22Rv1 (cell line): ENCODE results near the gene SPATA6L.

Experiments used
- H3K27ac ChIP-seq: fragments of 450-650 bp; 2 replicates; pipeline ENCODE4 v1.5.1; 2017
- ZFX ChIP-seq: fragments of 450-650 bp; IDR thresholded peaks from 2 replicates; pipeline ENCODE4 v1.6.1; 2017; ENCODE audit warnings: antibody characterized with exemption, borderline replicate concordance
- TF ChIP-seq, protein P1 (sequence below): fragments of 450-650 bp; IDR thresholded peaks from 2 replicates; pipeline ENCODE4 v1.5.1; 2017; ENCODE audit warnings: mild to moderate bottlenecking

The SPATA6L gene

DNA sequence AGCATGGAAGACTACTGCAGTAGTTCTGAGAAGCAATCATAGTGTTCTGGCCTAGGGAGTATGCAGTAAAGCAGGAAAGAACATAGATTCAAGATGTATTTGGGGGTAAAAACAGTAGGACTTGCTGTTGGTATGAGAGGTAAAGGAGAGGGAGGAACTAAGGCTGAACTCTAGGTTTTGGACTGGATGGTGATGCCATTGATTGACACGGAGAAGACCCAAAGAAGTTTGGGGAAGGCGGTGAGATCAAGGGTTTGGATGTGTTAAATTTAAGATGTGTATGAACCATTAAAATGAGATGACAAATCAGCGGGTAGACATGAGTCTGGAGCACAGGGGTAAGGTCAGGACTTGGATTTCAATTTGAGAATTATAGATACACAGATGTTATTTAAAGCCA lies 11.1 kb upstream of the SPATA6L start:
- TF ChIP-seq, protein P1, sequence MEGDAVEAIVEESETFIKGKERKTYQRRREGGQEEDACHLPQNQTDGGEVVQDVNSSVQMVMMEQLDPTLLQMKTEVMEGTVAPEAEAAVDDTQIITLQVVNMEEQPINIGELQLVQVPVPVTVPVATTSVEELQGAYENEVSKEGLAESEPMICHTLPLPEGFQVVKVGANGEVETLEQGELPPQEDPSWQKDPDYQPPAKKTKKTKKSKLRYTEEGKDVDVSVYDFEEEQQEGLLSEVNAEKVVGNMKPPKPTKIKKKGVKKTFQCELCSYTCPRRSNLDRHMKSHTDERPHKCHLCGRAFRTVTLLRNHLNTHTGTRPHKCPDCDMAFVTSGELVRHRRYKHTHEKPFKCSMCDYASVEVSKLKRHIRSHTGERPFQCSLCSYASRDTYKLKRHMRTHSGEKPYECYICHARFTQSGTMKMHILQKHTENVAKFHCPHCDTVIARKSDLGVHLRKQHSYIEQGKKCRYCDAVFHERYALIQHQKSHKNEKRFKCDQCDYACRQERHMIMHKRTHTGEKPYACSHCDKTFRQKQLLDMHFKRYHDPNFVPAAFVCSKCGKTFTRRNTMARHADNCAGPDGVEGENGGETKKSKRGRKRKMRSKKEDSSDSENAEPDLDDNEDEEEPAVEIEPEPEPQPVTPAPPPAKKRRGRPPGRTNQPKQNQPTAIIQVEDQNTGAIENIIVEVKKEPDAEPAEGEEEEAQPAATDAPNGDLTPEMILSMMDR = no peak
- no peak for TF ChIP-seq ZFX
- peak overlapping the region; percentile 99 for H3K27ac ChIP-seq

DNA sequence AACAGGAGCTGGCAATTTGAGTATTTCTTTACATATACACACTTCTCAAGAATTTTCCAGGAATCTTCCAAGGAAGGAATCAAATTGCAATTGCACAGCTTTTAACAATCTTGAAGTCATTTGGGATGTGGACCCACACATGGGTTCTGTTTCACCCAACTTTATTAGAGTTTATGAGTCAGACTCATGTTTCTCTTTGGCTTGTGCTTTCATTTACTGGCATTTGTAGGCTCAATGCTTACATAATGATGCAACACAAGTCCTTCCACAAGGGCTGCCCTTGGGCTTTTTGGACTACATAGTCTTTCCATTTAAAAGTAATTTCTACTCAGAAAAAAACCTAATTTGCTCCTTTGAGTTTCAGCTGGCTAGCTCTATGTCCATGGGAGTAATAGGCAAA lies 8.5 kb upstream of the SPATA6L start:
- H3K27ac ChIP-seq = no peak overlapping the region
- TF ChIP-seq ZFX = no peak
- TF ChIP-seq, protein P1 = no peak

DNA sequence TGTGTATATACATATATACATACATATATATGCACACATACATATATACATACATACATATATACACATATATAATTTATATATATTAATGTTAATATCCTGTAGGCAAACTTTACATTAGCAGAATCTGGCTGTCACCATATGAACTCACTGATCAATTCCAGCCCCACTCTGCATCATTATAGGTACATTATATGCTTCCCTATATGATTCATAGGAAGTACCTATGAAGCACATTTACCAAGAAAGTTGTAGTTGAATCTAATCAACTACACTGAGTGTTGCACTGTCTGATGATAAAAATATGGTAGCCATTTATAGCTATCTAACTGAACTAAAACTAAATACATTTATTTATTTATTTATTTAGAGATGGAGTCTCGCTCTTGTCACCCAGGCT lies 5.5 kb upstream of the SPATA6L start:
- TF ChIP-seq, protein P1 = no peak
- TF ChIP-seq ZFX = no peak
- no peak overlapping the region for H3K27ac ChIP-seq

DNA sequence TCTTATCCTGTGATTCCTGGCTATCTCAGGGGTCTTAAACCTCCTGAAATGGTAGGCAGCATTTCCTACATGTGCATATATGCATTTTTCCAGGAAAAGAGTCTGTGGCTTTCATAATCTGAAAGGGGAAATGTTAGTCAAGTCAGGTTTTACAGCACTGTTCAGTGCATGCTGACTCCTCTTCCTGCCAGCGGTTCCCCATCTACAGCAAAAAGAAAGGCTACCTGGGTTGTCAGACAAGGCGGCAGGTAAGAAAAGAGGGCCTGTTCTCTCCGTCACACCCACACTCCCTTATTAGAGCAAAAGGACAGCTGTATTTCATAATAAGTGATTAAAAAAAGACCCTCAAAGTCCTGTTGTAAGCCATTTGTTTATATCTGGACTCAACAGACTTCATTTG lies 4.3 kb upstream of the SPATA6L start:
- no peak overlapping the region for H3K27ac ChIP-seq

DNA sequence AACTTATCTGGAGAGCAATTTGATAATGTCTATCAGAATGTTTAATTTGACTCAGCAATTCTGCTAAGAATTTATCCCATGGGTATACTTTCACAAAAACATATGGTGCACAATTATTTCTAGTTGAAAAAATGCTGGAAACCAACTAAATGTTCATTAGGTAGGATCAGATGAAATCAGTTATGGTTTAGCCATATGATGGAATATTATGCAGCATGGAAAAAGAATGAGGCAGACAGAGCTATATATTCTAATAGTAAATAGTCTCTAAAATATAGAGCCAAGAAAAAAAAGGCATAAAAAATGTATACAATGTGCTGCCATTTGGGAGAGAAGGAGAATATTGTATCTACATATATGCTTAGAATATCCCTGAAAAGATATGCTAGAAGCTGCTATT lies 3.6 kb upstream of the SPATA6L start:
- TF ChIP-seq, protein P1 = no peak
- no peak for TF ChIP-seq ZFX
- H3K27ac ChIP-seq = no peak overlapping the region

More for the DNA sequence above, 4.3 kb upstream of the SPATA6L start:
- no peak for TF ChIP-seq ZFX
- TF ChIP-seq, protein P1 = no peak

DNA sequence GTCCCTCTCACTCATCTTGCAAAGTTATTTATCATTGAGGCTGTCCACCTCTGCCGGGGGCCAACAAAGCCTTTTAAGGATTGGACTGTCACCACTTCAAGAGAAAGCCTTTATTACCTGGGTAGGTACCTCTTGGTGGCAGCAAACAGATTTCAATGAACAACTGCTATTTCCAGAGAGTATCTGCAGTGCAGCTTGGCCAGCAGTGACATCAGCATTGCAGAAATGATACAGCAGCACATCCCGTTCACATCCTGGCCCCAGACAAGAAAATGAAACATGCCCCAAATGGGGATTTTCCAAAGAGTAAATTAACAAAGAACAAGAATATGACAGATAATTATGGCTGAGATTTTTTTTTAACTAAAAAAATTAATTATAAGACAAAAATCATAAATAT lies 2.3 kb upstream of the SPATA6L start:
- TF ChIP-seq ZFX = no peak
- TF ChIP-seq, protein P1 = no peak

DNA sequence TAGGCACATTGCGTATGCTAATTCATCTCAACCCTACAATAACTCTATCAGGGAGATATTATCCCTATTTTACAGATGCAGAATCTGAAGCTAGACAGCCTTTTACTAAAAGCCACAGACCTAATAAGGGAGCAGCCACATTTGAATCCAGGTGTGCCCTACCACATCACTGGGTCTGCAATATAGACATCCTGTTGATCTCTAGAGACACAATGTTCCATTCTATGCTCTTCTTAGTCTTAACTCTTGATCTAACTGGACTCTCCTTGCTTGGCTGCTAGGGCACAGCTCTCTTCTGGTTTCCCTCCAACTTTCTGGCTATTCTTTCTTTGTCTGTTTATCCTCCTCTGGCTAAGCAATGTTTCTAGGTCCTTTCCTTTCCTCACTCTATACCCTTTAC lies 1.4 kb upstream of the SPATA6L start:
- H3K27ac ChIP-seq = no peak overlapping the region
- TF ChIP-seq ZFX = no peak
- TF ChIP-seq, protein P1 = no peak

More for the DNA sequence above, 2.3 kb upstream of the SPATA6L start:
- H3K27ac ChIP-seq = no peak overlapping the region
